IPS-18a (cell line): ENCODE measurements around the gene R3HCC1L.

ENCODE experiments used
- H3K27ac ChIP-seq: one replicate; pipeline ENCODE4 v1.5.1; 2013; ENCODE audit warnings: low read length
- H3K27me3 ChIP-seq: one replicate; pipeline ENCODE4 v1.6.1; 2013; ENCODE audit warnings: mild to moderate bottlenecking, low read length; ENCODE audit not compliant: control insufficient read depth, insufficient read depth
- H3K36me3 ChIP-seq: one replicate; pipeline ENCODE4 v1.6.1; 2013; ENCODE audit warnings: low read depth, low read length; ENCODE audit not compliant: control insufficient read depth
- H3K4me1 ChIP-seq: one replicate; pipeline ENCODE4 v1.6.1; 2013; ENCODE audit warnings: low read depth, low read length; ENCODE audit not compliant: control insufficient read depth
- H3K4me3 ChIP-seq: one replicate; pipeline ENCODE4 v1.5.1; 2013; ENCODE audit warnings: low read length
- H3K9ac ChIP-seq: one replicate; pipeline ENCODE4 v1.6.1; 2013; ENCODE audit warnings: mild to moderate bottlenecking, low read length, moderate library complexity
- H3K9me3 ChIP-seq: one replicate; pipeline ENCODE4 v1.6.1; 2013; ENCODE audit warnings: low read depth, low read length; ENCODE audit not compliant: control insufficient read depth

Gene R3HCC1L

DNA sequence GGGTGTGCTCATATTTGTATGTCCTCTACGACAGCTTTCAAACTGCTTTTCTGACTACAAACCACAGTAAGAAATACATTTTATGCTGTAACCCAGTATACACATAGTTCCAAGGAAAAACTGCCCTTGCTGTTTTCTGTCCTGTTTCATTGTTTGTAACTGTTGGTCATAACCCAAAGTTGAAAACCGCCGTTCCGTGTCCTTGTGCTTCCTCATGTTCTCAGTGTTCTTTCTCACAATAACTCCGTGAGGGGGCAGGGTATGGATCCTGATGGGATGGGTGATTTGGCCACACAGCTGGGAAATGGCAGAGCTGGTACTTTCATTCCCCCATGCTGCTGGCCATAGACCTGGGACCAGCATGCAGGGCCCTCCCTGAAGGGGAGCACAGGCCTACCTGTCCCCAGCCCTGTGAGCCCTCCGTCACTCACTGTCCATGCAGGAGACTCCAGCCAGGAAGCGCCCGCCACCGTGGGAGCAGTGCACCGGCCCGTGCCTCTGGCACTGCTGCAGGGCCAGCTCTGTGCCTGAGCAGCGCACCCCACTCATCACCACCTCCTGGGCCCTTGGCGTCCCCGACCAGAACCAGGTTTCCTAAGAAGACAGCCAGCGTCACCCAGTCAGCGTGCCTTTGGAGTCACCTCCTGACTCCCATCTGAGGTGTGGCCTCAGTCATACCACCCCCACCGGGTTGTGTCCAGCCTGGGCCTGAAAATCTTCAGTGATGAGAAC is 120.9 kb downstream of the R3HCC1L start:
- Histone ChIP-seq H3K9ac (no peak overlapping the region), H3K4me3 (no peak overlapping the region), H3K36me3 (no peaks in the 10 kb centered on the region), H3K4me1 (peaks cover 2% of the 10 kb centered on the region), H3K9me3 (no peaks in the 10 kb centered on the region), H3K27me3 (no peaks in the 10 kb centered on the region), H3K27ac (no peak overlapping the region)

DNA sequence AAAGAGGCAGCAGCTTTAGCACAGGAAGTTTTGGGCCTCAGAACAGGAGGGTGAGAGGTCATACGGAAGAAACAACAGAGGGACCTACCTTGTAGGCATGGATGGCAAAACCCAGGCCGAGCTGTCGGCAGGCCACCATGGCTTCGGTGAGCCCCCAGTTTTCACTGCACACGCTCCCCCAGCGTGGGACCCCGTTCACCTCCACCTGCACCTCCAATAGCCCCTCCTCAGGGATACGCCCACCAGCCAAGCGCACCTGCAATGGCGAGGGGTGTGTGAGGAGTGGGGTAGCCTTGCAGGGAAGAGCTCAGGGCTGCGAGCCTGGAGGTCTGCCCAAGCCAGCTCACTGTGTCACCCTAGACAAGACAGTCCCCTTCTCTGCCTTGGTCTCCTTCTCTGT is 122.2 kb downstream of the R3HCC1L start:
- Histone ChIP-seq H3K36me3 (no peaks in the 10 kb centered on the region), H3K4me3 (no peak overlapping the region), H3K4me1 (peaks cover 2% of the 10 kb centered on the region), H3K27me3 (no peaks in the 10 kb centered on the region), H3K9me3 (no peaks in the 10 kb centered on the region), H3K27ac (no peak overlapping the region), H3K9ac (no peak overlapping the region)

DNA sequence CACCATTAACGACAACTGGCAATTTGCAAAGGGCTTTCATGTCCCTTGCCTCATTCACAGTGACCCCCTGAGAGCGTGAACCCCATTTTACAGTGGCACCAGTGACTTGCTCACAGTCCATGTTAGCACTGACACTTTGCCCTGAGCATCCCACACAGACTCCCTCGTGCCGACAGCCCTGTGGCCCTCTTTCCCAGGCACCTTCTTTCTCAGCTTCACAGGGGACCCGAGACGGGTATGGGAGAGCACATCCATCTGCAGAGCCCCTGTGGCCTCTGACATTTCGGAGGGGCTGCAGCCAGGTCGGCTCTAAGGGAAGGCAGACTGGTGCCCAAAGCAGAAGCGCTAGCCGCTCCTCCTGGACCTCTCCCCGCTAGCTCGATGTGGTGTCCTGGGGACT is 122.7 kb downstream of the R3HCC1L start:
- Histone ChIP-seq H3K36me3 (no peaks in the 10 kb centered on the region), H3K9ac (no peak overlapping the region), H3K4me1 (no peaks in the 10 kb centered on the region), H3K9me3 (no peaks in the 10 kb centered on the region), H3K27me3 (no peaks in the 10 kb centered on the region), H3K27ac (no peak overlapping the region), H3K4me3 (no peak overlapping the region)

DNA sequence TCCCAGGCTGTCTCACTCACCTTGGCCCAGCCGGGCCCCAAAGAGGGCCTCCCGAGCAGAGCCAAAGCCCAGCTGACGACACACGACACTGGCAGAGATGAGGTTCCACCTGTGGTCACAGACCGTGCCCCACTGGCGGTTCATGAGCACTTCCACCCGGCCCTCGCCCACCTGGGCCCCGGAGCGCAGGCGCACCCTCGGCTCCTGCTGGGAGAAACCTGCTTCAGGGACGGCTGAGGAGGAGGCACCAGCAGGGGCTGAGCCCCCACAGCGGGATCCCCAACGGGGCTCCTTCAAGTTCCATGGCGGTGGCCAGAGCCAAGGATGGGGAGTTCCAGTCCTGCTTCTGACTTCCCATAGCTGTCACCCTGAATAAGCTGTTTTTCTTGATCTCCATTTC is 123.5 kb downstream of the R3HCC1L start:
- no peak overlapping the region for H3K27ac ChIP-seq
- H3K9ac ChIP-seq = no peak overlapping the region
- H3K36me3 ChIP-seq = no peaks in the 10 kb centered on the region
- no peaks in the 10 kb centered on the region for H3K4me1 ChIP-seq
- no peaks in the 10 kb centered on the region for H3K27me3 ChIP-seq
- H3K9me3 ChIP-seq = no peaks in the 10 kb centered on the region
- no peak overlapping the region for H3K4me3 ChIP-seq

DNA sequence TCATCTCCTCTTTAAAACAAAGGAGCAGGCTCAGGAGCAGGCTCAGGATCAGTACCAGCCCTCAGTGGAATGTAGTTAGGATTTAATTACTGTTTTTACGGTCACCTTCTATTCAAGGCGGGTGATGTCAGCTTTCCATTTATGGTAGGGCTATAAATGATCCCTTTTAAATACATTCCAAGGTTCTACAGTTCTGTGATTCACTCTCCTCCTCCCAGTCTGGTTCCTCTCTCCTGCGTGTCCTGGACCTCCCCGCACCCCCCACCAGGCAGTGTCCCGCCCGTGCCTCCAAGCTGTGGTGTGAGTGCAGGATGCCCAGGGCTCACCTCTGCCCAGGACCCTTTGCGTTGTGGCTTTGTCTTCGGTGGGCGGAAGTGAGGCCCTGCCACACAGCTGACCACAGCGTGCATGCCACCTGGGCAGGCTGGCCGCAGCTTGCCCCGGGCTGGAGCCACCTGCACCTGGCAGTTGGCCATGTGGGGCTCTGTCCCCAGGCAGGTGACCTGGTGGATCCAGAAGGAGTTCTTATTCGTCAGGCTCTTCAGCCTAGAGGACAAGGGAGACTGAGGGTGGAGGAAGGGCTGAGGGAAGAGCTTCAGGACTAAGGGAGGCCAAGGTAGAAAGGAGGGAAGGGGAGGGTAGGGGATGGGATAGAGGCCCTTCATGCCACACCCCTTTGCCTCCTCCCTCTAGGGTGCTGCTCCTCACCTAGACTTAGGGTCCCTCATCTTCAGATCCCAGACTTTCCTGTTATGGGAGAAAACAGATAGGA is 124.4 kb downstream of the R3HCC1L start:
- Histone ChIP-seq H3K9ac (no peak overlapping the region), H3K9me3 (no peaks in the 10 kb centered on the region), H3K27me3 (no peaks in the 10 kb centered on the region), H3K36me3 (no peaks in the 10 kb centered on the region), H3K27ac (no peak overlapping the region), H3K4me1 (no peaks in the 10 kb centered on the region), H3K4me3 (no peak overlapping the region)

DNA sequence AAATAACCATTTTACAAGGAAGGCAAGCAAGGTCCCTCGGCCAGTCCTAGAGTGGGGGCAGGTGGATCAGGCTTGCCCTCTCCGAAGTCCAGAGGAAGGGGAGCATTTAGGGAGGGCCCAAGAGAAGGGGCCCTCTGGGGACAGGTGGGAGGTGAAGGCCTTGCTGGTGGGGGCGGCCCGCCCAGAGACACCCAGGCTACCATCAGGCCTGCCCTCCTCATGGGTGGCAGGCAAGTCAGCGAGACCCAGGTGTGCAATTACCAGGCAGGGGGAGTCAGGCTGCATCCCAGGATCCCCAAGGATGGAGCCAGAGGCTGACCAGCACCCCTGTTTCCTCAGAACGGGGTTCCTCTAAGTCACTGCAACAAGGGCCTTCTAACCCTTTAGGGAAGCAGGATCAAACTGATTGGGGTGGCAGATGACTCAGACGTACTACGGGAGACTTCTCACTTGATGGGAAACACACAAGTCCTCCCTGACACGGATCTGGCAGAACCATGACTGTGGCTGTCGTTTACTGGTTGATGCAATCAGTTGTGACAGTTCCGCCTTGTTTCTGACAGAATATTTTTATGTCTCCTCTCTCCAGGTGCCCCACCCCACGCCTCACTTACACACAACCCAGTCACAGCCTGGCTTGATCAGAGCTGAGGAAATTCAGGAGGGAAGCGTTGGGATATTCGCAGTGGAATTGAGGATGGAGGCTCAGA is 125.3 kb downstream of the R3HCC1L start:
- Histone ChIP-seq H3K4me3 (no peak overlapping the region), H3K27ac (no peak overlapping the region), H3K9me3 (no peaks in the 10 kb centered on the region)

DNA sequence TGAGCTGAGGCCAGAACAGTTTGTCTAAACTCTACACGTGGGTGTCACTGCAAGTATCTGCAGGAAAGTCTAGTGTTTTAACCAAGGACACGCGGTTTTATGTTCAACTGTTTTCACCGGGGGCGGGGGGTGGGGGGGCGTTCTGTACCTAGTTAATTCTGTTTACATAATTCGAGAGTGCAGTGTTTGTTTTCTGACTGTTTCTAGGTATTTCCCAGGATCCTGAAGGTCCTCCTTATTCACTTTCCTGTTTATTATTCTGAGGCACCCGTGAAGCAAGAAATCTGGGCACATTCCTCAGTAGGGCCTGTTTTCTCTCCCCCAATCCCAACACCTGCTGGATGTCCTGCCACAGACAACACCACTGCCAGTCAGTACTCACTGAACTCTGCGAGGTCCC is 125.9 kb downstream of the R3HCC1L start:
- H3K4me3 ChIP-seq = no peak overlapping the region
- H3K36me3 ChIP-seq = no peaks in the 10 kb centered on the region
- H3K4me1 ChIP-seq = no peaks in the 10 kb centered on the region
- no peaks in the 10 kb centered on the region for H3K27me3 ChIP-seq
- H3K27ac ChIP-seq = no peak overlapping the region
- H3K9ac ChIP-seq = no peak overlapping the region
- no peaks in the 10 kb centered on the region for H3K9me3 ChIP-seq

More for the DNA sequence above, 125.3 kb downstream of the R3HCC1L start:
- H3K27me3 ChIP-seq = no peaks in the 10 kb centered on the region
- no peak overlapping the region for H3K9ac ChIP-seq
- H3K4me1 ChIP-seq = no peaks in the 10 kb centered on the region
- H3K36me3 ChIP-seq = no peaks in the 10 kb centered on the region

DNA sequence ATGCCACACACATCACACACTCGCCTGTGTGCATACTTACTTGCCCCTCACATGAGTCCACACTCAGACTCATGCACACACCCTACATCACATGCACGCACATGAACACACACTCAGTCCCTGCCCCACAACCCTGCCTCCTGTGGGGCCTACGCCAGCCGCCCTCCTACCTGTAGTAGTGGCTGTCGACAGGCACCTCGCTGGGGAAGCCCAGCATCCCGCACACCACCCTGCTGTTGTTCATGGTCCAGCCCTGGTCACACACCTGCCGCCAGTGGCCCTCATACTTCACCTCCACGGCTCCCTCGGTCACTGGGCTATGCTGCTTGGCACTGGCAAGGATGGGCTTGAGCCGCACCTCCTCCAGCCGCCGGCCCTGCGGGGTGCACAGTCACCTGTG is 126.3 kb downstream of the R3HCC1L start:
- H3K9me3 ChIP-seq = no peaks in the 10 kb centered on the region
- H3K9ac ChIP-seq = no peak overlapping the region
- H3K27ac ChIP-seq = no peak overlapping the region
- H3K4me3 ChIP-seq = no peak overlapping the region
- H3K27me3 ChIP-seq = no peaks in the 10 kb centered on the region
- H3K4me1 ChIP-seq = no peaks in the 10 kb centered on the region
- H3K36me3 ChIP-seq = no peaks in the 10 kb centered on the region

DNA sequence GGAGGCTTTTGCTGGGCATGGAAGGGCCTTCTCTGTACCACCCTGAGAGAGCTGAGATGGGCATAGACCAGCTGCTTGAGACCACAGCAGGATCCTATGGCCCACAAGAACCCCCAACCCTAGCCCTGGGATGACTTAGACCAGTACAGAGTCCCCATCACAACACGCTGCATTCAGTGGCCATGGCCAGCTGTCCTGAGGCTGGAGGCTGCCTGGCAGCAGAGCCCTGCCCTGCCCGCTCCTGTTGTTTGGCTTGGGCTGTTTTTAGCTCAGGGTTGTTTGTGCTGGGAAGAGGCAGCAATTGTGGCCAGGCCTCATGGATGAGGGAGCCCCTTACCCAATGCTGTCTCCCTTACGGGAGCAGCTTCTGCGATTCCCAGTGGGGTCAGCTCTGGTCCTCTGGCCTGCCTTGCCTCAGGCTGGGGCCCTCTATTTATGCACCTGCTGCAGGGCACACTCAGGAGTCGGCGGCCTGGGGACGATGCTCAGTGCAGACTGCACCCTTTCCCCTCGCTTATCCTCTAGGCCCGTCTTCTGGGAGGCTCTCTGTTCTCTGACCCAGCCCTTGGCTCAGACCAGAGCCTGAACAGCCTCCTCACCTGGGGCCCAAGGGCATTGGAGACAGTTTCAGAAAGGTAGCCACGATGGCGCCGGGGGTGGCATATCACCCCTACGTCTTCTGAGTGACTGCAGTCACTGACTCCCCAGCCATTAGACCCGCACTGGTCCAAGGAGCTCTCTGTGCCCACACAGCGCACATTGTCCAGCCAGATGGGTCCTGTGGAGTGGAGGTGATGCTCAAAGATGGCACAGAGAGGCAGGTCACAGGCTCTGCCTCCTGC is 127.2 kb downstream of the R3HCC1L start:
- H3K9me3 ChIP-seq = no peaks in the 10 kb centered on the region
- no peak overlapping the region for H3K9ac ChIP-seq
- no peak overlapping the region for H3K4me3 ChIP-seq
- no peaks in the 10 kb centered on the region for H3K4me1 ChIP-seq
- peaks cover 2% of the 10 kb centered on the region for H3K27me3 ChIP-seq
- no peak overlapping the region for H3K27ac ChIP-seq
- H3K36me3 ChIP-seq = no peaks in the 10 kb centered on the region

DNA sequence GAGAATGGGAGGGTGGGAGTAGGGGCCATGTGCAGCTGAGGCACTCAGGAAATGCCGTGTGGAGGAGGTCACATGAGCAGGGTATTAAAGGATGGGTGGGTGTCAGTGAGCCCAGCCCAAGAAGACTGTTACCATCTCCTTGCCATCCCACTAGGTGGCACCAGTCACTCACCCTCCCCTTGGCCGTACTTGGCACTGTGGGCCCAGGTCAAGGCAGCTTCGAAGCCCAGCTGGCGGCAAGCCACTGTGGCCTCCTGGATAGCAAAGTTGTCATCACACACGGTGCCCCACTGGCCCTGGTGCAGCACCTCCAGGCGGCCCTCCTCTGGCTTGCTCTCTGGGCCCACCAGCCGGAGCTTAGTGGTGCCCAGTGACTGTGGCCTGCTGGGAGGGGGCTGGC is 128.1 kb downstream of the R3HCC1L start:
- H3K27ac ChIP-seq = no peak overlapping the region
- H3K27me3 ChIP-seq = peaks cover 8% of the 10 kb centered on the region
- no peak overlapping the region for H3K4me3 ChIP-seq
- H3K36me3 ChIP-seq = no peaks in the 10 kb centered on the region
- H3K9me3 ChIP-seq = no peaks in the 10 kb centered on the region
- H3K4me1 ChIP-seq = no peaks in the 10 kb centered on the region
- H3K9ac ChIP-seq = no peak overlapping the region

DNA sequence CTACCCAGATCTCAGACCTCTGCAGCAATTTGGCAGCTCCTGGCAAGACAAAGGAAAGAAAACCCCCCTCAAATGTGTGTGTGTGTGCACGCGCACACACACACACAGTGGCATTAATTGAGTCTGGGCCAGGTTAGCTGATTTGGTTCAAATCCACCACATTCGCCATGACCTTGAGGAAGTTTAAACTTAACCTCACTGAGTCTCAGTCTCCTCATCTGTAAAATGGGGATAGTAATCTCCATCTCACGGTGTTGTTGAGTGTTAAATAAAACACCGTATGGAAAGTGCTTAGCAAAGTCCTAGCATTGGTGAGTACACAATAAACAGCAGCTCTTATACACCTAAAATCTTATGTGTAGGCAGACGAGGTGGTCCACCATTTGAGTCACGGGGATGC is 128.6 kb downstream of the R3HCC1L start:
- H3K4me1 ChIP-seq = no peaks in the 10 kb centered on the region
- no peak overlapping the region for H3K9ac ChIP-seq
- no peaks in the 10 kb centered on the region for H3K9me3 ChIP-seq
- H3K27ac ChIP-seq = no peak overlapping the region
- no peaks in the 10 kb centered on the region for H3K36me3 ChIP-seq
- no peak overlapping the region for H3K4me3 ChIP-seq
- peaks cover 12% of the 10 kb centered on the region for H3K27me3 ChIP-seq
